ENCODE measurements around the gene LPP. TPM values are rescaled to one million over a fixed set of nuclear protein-coding genes. Genes with fewer than 3 reads are reported as not detected.

The LPP gene
- total and polyA plus RNA-seq, 10 of the 15 experiments (the other 5 are each of a cell fraction or from before 2014, with no cell fraction given), result under 0.01 to 0.62 (median 0.03) TPM

DNA sequence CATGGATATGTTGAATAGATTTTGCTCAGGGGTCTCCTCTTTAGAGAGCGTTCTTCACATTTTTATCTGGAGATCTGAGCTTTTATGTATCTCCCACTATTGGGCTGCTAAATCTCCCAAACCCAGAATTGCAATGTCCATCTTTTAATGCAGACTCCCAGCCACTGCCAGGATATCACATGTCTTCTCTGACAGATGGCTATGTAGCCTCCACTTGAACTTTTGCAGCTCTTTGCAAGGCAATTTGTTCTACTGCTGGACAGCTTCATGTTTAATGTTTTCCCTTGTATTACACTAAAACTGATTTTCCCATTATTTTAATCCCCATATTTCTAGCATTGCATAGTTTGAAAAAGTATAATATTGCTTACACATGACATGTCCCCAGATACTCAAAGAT lies 177.2 kb downstream of the LPP start (continued):
- TF ChIP-seq, protein P1, sequence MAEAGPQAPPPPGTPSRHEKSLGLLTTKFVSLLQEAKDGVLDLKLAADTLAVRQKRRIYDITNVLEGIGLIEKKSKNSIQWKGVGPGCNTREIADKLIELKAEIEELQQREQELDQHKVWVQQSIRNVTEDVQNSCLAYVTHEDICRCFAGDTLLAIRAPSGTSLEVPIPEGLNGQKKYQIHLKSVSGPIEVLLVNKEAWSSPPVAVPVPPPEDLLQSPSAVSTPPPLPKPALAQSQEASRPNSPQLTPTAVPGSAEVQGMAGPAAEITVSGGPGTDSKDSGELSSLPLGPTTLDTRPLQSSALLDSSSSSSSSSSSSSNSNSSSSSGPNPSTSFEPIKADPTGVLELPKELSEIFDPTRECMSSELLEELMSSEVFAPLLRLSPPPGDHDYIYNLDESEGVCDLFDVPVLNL (IDR thresholded peaks at IDR 0.05; ENCODE audit: low read depth, low read length), result no peak
- no peak for TF ChIP-seq ZNF217 (IDR thresholded peaks at IDR 0.05)
- no peak for TF ChIP-seq LARP7 (IDR thresholded peaks at IDR 0.05)
- TF ChIP-seq, protein P2, sequence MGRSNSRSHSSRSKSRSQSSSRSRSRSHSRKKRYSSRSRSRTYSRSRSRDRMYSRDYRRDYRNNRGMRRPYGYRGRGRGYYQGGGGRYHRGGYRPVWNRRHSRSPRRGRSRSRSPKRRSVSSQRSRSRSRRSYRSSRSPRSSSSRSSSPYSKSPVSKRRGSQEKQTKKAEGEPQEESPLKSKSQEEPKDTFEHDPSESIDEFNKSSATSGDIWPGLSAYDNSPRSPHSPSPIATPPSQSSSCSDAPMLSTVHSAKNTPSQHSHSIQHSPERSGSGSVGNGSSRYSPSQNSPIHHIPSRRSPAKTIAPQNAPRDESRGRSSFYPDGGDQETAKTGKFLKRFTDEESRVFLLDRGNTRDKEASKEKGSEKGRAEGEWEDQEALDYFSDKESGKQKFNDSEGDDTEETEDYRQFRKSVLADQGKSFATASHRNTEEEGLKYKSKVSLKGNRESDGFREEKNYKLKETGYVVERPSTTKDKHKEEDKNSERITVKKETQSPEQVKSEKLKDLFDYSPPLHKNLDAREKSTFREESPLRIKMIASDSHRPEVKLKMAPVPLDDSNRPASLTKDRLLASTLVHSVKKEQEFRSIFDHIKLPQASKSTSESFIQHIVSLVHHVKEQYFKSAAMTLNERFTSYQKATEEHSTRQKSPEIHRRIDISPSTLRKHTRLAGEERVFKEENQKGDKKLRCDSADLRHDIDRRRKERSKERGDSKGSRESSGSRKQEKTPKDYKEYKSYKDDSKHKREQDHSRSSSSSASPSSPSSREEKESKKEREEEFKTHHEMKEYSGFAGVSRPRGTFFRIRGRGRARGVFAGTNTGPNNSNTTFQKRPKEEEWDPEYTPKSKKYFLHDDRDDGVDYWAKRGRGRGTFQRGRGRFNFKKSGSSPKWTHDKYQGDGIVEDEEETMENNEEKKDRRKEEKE (IDR thresholded peaks at IDR 0.05), result no peak
- no peak for TF ChIP-seq FOS (IDR thresholded peaks at IDR 0.05; ENCODE audit: borderline replicate concordance, extremely low read depth, insufficient read length)
- TF ChIP-seq NR2C2 (IDR thresholded peaks at IDR 0.05; ENCODE audit: borderline replicate concordance, control insufficient read depth, insufficient read length, low read depth), result no peak
- TF ChIP-seq, protein P3, sequence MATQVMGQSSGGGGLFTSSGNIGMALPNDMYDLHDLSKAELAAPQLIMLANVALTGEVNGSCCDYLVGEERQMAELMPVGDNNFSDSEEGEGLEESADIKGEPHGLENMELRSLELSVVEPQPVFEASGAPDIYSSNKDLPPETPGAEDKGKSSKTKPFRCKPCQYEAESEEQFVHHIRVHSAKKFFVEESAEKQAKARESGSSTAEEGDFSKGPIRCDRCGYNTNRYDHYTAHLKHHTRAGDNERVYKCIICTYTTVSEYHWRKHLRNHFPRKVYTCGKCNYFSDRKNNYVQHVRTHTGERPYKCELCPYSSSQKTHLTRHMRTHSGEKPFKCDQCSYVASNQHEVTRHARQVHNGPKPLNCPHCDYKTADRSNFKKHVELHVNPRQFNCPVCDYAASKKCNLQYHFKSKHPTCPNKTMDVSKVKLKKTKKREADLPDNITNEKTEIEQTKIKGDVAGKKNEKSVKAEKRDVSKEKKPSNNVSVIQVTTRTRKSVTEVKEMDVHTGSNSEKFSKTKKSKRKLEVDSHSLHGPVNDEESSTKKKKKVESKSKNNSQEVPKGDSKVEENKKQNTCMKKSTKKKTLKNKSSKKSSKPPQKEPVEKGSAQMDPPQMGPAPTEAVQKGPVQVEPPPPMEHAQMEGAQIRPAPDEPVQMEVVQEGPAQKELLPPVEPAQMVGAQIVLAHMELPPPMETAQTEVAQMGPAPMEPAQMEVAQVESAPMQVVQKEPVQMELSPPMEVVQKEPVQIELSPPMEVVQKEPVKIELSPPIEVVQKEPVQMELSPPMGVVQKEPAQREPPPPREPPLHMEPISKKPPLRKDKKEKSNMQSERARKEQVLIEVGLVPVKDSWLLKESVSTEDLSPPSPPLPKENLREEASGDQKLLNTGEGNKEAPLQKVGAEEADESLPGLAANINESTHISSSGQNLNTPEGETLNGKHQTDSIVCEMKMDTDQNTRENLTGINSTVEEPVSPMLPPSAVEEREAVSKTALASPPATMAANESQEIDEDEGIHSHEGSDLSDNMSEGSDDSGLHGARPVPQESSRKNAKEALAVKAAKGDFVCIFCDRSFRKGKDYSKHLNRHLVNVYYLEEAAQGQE (IDR thresholded peaks at IDR 0.05; ENCODE audit: low read depth, low read length), result no peak
- no peak for TF ChIP-seq SREBF2 (IDR thresholded peaks at IDR 0.05; ENCODE audit: low read length)
- TF ChIP-seq POU2F2 (IDR thresholded peaks at IDR 0.05; ENCODE audit: borderline replicate concordance, low read depth, low read length), result no peak
- no peak for TF ChIP-seq HDGF (IDR thresholded peaks at IDR 0.05)

Data from GM12878 (cell line).